Posterior vena cava (tissue), 2 donors: ENCODE measurements around the gene PTPRA. TPM values are rescaled to one million over a fixed set of nuclear protein-coding genes. Genes with fewer than 3 reads are reported as not detected.
"Not testable (repeated sequence)": the region's sequence is repeated elsewhere in the genome, so short reads cannot be mapped to it uniquely, and the experiment has no call there.

ENCODE experiments used
- DNase-seq: peaks from one replicate; pipeline ENCODE4 v3.0.0-alpha.2; 2020; ENCODE audit warnings: low spot score
- intact Hi-C, 2 donors: fragments of 100-400 bp; cut with DNase I; formaldehyde crosslinking; loops; one replicate each; pipeline versions ENCODE4 v1.14.1 to v1.14.2; 2022 to 2023
- total RNA-seq, 2 donors: library from RNA; stranded (reverse); fragmentation: NEBNext Ultra II Directional; extraction: Animal tissue kit (Norgen Biotek cat#: 25700); gene quantifications; one replicate each; pipeline ENCODE4 v1.2.1, GENCODE V29; 2021
- donor health status: DM: yes; HTN: yes; CAD: no.
- donor health status: DM: yes; HTN: yes; CAD: no.

The PTPRA gene
- total RNA-seq, 2 donors from 2014 or later, result 49.2 to 62.5 TPM

DNA sequence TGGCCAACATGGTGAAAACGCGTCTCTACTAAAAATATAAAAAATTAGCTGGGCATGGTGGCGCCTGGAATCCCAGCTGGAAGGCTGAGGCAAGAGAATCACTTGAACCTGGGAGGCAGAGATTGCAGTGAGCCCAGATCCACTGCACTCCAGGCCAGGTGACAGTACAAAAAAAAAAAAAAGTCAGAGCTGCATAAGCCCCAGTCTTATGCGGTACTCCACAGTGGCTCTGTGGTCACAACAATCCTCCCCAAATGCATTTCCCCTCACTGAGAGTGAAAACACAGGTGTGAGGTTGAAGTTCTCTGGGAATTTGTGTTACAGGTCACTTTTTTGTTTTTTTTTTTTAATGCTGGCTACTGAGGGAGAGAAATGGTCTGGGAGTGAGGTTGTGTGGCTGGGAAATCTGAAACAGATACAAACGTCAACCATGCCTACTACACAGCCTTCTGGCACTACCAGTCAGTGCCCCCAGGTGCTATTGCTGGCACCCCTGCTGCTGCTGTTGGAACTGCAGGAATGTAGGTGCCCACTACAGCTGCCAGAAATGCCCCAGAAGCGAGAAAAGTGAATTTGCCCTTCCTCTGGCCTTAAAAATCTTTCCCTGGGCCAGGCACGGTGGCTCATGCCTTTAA is 178.2 kb downstream of the PTPRA start:
- intact Hi-C loops, result loop anchor here in 1 of 2 donors (5.0 kb wide), 1 partner anchor 66 kb away; no protein-coding TSS in a partner anchor
- no peak for DNase-seq

DNA sequence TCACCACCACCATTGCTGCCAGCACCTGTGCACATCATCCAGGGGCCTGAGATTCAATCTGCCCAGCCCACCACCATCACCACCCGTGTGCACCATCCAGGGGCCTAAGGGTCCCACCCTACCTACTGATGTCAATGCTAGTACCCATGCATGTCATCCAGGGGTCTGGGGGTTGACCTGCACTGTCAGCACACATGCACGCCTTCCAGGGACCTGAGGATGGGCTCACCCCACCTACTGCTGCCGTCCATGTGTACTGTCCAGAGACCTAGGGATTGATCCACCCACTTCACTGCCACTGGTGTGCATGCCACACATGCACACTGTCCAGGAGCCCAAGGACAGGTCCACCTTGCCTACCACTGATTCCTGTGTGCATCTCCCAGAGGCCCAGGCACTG is 186.2 kb downstream of the PTPRA start:
- no peak for DNase-seq
- intact Hi-C loops, result no loop called here

DNA sequence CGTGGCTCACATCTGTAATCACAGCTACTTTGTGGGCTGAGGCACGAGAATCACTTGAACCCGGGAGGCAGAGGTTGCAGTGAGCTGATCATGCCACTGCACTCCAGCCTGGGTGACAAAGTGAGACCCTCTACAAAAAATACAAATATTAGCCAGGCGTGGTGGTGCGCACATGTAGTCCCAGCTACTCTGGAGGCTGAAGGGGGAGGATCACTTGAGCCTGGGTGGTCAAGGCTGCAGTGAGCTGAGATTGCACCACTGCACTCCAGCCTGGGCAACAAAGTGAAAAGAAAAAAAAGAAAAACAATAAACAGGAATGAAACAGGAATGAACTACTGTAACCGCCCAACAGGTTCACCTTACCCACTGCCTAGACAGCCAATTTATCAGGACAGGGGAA is 190.8 kb downstream of the PTPRA start:
- intact Hi-C loops, result not testable (repeated sequence)
- peak; percentile 31 for DNase-seq

DNA sequence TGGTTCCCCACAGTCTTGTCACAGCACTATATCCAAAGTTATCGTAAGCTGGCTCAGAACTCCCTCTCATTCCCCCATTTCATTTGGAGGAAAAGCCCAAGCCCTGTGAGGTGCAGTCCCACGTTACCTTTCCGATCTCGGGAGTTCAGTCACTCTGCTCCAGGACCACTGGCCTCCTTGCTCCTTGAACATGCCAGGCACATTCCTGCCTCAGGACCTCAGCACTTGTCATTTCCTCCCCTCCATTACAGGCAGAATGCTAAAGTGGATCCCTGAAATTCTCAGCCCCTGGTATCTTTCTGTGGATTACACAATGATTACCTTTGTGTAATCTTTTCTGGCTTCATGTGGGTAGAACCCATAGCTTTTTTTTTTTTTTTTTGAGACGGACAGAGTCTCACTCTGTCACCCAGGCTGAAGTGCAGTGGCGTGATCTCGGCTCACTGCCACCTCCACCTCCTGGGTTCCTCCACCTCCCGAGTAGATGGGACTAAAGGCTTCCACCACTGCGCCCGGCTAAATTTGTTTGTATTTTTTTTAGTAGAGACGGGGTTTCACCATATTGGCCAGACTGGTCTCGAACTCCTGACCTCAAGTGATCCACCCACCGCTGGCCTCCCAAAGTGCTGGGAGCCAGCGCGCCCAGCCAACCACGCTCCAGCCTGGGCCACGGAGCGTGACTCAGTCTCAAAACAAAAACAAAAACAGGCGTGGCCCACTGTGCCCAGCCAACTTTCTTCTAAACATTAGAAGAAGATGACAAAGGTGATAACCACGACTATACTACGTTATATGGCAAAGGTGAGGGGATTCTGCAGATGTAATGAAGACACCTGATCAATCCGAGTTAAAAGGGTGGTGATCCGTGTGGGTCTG is 194.1 kb downstream of the PTPRA start:
- DNase-seq, result peak; percentile 49
- intact Hi-C loops, result no loop called here

DNA sequence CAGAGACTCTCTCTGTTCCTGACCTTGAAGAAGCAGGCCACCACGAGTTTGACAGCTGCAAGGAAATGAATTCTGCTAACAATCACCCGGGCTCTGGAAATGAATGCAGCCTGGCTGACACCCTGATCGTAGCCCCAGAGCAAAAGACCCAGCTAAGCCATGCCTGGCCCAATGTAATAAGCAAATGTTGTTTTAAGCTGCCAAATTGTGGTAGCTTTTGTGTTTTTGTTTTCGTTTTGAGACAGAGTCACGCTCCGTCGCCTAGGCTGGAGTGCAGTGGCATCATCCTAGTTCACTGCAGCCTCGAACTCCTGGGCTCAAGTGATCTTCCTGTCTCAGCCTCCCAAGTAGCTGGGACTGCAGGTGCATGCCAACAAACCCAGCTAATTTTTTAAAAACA is 194.8 kb downstream of the PTPRA start:
- peak; percentile 37 for DNase-seq
- intact Hi-C loops, result no loop called here

DNA sequence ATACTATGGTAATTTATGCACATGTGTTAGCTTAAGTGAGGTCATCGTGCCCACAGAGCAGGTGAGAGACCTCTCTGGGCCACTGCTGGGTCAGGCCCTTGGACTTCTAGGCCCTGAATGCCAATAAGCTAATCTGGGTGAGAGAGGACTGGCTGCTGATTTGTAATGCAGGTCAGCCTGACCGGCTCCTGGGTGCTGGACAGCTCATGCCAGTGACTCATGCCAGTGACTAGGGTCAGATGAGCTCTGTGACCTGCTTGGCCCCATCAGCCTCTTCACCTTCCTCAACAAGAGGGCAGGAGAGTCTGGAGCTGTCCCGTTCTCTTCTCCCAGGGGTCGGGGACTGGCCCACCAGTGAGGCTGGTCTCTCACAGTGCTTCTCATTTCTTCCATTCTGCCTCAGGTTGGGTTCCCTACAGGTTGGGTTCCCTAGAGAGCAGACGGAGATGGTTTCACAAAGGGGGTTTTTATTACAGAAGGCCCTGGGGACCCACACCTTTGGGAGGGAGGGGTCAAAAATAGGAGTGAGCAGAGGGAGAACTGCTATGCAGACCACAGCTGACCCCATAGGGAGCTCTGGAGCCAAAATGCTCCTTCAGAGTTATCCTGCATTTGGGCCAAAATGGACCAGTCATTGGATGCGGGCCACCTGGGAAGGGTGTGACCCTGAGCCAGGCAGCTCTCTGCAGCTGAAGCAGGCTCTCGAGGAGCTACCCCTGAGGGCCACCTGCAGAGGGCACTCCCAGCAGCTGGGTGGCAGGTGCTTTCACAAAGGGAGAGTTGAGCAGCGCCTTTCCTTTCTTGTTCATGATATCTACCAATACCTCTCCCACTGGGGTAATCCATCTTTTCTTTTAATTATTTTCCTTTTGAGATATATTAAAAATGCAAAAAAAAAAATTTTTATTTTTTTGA is 196.0 kb downstream of the PTPRA start:
- intact Hi-C loops, result no loop called here
- peak; percentile 61 for DNase-seq

DNA sequence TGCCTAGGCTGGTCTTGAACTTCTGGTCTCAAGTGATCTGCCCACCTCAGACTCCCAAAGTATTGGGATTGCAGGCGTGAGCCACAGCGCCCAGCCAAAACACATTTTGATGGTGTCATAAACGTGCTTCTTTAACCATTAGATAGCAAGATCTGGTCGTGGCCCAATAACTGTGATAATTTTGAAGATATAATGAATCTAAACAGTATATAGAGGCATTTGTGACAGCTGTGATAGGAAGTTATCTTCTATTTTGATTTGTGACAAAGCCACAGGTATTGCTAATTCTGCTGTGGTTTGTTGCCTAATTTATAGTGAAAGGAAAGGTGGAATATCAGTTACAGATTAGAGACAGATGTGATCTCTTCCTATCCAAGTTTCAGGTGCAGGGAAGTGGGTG is 197.4 kb downstream of the PTPRA start:
- DNase-seq, result peak; percentile 5
- intact Hi-C loops, result no loop called here

DNA sequence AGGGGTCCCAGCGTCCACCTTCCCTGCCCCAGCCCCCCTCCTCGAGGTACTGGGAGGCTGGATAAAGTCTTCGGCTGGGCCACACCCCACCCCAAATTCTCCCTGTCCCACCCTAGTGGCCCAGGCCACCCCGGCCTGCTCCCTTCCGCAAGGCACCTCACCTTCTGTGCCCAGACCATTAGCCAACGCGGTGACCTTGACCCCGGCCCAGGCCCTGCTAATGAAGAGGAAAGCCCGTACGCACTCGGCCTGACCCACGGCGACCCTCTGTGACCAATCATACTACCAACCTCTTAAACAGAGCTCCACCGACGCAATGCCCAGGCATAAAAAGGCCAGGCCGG is 198.0 kb downstream of the PTPRA start:
- intact Hi-C loops, result no loop called here

DNA sequence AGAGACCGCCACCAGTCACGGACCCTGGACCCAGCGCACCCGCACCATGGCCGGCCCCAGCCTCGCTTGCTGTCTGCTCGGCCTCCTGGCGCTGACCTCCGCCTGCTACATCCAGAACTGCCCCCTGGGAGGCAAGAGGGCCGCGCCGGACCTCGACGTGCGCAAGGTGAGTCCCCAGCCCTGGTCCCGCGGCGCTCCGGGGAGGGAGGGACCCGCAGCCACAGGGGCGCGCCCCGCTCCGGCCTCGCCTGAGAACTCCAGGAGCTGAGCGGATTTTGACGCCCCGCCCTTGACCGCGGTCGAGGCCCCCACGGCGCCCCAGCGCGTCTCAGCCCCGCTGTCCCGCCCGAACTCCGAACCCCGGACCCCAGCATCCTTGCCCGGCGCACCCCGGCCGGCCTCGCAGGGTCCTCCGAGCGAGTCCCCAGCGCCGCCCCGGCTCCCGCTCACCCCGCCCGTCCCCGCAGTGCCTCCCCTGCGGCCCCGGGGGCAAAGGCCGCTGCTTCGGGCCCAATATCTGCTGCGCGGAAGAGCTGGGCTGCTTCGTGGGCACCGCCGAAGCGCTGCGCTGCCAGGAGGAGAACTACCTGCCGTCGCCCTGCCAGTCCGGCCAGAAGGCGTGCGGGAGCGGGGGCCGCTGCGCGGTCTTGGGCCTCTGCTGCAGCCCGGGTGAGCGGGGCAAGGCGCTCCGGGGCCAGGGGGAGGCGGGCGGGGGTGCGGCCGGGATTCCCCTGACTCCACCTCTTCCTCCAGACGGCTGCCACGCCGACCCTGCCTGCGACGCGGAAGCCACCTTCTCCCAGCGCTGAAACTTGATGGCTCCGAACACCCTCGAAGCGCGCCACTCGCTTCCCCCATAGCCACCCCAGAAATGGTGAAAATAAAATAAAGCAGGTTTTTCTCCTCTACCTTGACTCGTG is 198.6 kb downstream of the PTPRA start, which contains the start of gene OXT:
TSS of gene OXT (plus strand) at position 11 of the 920 bp plus-strand sequence. CDS start at position 47, 36 bp downstream.
- DNase-seq, result peak; percentile 83
- intact Hi-C loops, result no loop called here

More for the DNA sequence above, 198.0 kb downstream of the PTPRA start:
- DNase-seq, result no peak

DNA sequence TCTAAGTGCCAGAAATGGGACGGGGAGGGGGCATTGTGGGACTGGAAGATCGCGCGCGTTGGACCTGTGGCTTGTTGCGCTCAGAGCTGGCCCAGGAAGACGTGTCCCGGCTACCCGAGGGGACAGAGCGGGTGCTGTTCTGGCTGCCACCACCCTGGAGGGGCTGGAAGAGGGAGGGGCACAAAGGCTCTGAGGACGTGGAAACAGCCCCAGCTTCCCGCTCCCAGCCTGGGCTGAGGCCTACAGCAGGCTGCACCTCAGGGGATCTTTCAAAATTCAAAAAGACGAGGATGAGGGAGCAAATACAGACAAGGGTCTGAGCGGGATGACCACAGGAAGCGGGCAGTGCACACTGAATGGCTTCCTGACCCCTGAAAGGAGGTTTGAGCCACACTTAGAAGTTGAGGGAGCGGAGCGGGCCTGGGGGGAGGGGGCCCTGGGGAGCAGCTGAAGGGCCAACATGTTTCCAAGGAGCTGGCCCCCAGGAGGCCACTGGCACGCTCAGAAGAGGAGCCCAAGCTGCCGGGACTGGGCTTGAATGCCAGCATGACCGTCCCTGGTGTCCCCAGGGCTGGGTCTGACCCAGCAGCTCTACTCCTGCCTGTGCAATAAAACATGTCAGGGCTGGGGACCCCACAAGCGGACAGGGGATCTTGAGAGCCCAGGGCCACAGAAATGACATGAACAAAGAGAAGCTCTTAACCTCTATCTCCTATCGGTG is 199.4 kb downstream of the PTPRA start:
- DNase-seq, result peak; percentile 69
- intact Hi-C loops, result no loop called here

DNA sequence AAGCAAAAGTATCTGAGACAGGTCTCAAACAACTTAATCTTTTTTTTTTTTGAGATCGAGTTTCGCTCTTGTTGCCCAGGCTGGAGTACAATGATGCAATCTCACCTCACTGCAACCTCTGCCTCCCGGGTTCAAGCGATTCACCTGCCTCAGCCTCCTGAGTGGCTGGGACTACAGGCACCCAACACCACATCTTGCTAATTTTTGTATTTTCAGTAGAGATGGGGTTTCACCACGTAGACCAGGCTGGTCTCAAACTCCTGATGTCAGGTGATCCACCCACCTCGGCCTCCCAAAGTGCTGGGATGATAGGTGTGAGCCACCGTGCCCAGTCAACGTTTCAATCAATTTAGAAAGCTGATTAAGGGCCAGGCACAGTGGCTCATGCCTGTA is 200.0 kb downstream of the PTPRA start:
- peak; percentile 29 for DNase-seq
- intact Hi-C loops, result not testable (repeated sequence)

DNA sequence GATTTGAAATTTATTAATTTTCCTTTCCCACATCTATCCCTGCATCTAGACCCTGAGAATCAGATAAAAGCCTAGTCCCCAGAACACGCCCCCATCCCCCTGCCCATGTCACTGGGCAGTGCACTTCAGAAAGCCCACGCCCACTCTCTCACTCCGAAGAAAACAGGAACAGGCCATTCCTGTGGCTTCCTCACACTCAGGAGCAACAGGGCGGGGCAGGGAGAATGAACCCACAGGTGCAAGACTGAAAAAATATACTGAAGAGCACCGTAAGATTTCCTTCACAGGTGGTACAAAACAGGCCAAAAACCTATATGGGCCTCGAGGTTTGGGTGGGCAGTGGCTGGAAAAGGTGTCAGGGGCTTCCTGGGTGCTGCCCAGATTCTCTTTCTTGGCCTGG is 201.5 kb downstream of the PTPRA start:
- peak; percentile 23 for DNase-seq
- intact Hi-C loops, result no loop called here

DNA sequence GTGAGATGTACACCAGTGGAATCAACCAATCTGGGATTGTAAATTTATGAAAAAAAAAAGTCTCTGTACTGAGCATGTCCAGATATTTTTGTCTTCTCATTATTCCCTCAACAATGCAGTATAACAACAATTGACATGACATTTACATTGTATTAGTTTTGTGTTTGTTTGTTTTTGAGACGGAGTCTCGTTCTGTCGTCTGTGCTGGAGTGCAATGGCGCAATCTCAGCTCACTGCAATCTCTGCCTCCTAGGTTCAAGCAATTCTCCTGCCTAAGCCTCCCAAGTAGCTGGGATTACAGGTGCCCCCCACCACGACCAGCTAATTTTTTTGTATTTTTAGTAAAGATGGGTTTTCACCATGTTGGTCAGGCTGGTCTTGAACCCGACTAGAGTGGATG is 202.0 kb downstream of the PTPRA start:
- DNase-seq, intact Hi-C loops: not testable (repeated sequence)

DNA sequence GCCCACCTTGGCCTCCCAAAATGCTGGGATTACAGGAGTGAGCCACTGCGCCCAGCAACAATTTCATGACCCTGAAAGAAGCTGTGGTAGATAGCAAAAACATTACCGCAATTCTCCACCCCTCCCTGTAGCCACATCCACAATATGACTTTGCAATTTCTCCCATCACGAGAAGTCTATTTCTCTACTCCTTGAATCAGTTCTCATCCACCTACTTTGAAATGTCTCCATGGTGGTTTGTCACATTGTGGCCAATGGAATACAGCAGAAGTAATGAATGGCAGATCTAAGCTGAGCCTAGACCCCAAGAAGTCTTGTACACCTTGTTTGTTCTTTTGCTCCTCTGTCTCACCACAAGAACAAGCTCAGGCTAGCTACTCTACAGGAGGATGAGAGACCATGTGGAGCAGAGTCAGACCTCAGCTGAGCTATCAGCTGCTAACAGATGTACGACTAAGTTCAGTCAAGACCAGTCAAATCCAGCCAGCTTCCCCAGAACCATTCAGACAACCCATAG is 204.4 kb downstream of the PTPRA start:
- intact Hi-C loops, result loop anchor here in 1 of 2 donors (2.0 kb wide), 1 partner anchor 61 kb away; no protein-coding TSS in a partner anchor
- peak; percentile 7 for DNase-seq

DNA sequence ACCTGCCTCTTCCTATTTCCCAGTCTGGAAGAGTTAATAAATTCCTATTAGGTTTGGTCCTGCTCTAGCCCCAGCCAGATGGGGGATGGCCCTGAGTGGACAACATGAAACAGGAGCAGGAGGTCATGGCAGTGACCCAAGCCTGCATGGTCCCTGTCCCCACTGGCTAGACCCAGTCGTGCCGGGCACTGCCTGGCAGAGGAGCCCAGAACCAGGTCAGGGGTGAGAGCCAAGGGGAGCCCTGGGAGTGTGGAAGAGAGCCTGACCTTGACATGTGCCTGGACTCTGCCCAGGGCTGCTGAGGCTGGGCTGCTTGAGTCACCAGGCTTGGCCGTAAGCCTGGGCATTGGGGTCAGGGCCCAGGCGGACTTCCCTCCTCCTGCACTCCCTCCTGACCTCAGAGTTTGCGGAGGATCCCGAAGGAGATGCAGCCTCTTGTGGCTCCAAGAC is 207.7 kb downstream of the PTPRA start:
- intact Hi-C loops, result no loop called here
- DNase-seq, result peak; percentile 90

DNA sequence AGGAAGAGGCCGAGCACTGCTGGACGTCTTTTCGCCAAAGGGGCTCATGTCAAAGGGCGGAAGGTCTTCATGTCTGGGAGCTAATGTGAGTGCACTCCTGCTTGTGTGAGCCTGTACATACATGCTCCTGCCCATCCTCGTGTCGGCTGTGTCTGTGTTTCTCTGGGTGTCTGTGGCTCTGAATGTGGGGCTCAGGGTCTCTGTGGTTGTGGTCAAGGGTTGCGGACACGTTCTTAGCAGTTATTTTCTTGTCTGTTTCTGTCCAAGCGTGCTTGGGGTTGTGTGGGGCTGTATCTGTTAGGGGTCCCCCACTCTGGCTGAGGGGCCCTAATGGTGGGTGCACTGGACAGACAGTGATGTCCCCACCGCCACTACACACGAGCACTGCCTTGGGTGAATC is 208.4 kb downstream of the PTPRA start:
- intact Hi-C loops, result no loop called here
- DNase-seq, result peak; percentile 59

DNA sequence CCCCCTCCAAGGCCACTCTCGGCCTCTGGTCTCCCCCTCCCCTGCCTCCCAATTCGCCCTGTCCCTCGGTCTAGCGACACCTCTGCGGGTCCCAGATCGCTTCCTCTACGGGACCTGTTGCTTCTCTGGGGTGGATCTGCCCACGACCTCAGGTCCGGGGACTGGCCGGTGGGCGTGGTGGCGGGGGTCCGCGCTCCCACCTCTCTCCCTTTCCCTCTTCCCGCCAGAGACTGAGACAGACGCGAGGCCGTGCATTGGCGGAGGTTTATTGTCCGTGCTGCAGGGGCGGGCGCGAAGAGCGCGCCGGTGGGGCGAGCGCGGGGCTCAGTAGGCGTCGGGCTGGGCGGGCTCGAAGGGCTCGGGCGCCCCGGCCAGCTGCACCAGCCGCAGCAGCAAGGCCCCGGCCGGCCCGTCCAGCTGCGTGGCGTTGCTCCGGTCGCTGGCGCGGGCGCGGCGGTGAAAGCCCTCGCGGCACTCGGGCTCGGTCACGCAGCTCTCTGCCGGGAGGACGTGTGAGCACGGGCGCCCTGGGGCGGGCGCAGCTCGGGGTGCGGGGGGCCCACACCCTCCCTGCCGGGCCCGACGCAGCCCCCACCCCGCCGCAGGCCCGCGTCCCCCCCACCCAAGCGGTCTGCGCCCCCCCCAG is 209.1 kb downstream of the PTPRA start:
- peak; percentile 78 for DNase-seq
- intact Hi-C loops, result no loop called here
